ENCODE results near the gene MTHFR.

Gene MTHFR

GRCh38 chr1:11783556-11783955 lies 22.2 kb downstream of the MTHFR start:
- FAIRE-seq (no peak), DNase-seq (ENCODE audit: low spot score) (no peak)

- FAIRE-seq (no peak), DNase-seq (ENCODE audit: low spot score) (no peak)
These were observed 23.5 kb downstream of the MTHFR start for GRCh38 chr1:11782127-11782708.

- DNase-seq (ENCODE audit: low spot score) (no peak), FAIRE-seq (no peak)
These were observed 24.5 kb downstream of the MTHFR start for GRCh38 chr1:11781297-11781696.

GRCh38 chr1:11780380-11781147 lies 25.2 kb downstream of the MTHFR start:
- FAIRE-seq (no peak), DNase-seq (ENCODE audit: low spot score) (no peak)

GRCh38 chr1:11779715-11780379 lies 25.9 kb downstream of the MTHFR start:
- no peak for FAIRE-seq
- DNase-seq (ENCODE audit: low spot score): no peak

GRCh38 chr1:11778844-11779623 lies 26.7 kb downstream of the MTHFR start:
- FAIRE-seq: no peak
- no peak for DNase-seq (ENCODE audit: low spot score)

GRCh38 chr1:11778336-11778735 lies 27.4 kb downstream of the MTHFR start:
- DNase-seq (ENCODE audit: low spot score): no peak
- FAIRE-seq: no peak

- DNase-seq (ENCODE audit: low spot score) (no peak), FAIRE-seq (no peak)
These were observed 28.0 kb downstream of the MTHFR start for GRCh38 chr1:11777658-11778322.

GRCh38 chr1:11774753-11775152 lies 31.0 kb downstream of the MTHFR start:
- FAIRE-seq (no peak), DNase-seq (ENCODE audit: low spot score) (no peak)

GRCh38 chr1:11772458-11772857 lies 33.3 kb downstream of the MTHFR start:
- no peak for DNase-seq (ENCODE audit: low spot score)
- FAIRE-seq: no peak

GRCh38 chr1:11771481-11772043 lies 34.2 kb downstream of the MTHFR start:
- no peak for DNase-seq (ENCODE audit: low spot score)
- no peak for FAIRE-seq

GRCh38 chr1:11770011-11770410 lies 35.8 kb downstream of the MTHFR start:
- DNase-seq (ENCODE audit: low spot score) (no peak), FAIRE-seq (no peak)

GRCh38 chr1:11769274-11769673 lies 36.5 kb downstream of the MTHFR start:
- DNase-seq (ENCODE audit: low spot score) (no peak), FAIRE-seq (no peak)

GRCh38 chr1:11768821-11769220 lies 36.9 kb downstream of the MTHFR start:
- no peak for FAIRE-seq
- no peak for DNase-seq (ENCODE audit: low spot score)

- no peak for FAIRE-seq
- no peak for DNase-seq (ENCODE audit: low spot score)
These were observed 37.7 kb downstream of the MTHFR start for GRCh38 chr1:11767922-11768704.

- no peak for FAIRE-seq
- no peak for DNase-seq (ENCODE audit: low spot score)
These were observed 39.4 kb downstream of the MTHFR start for GRCh38 chr1:11766429-11766776.

- FAIRE-seq (no peak), DNase-seq (ENCODE audit: low spot score) (no peak)
These were observed 39.9 kb downstream of the MTHFR start for GRCh38 chr1:11765661-11766428.

- DNase-seq (ENCODE audit: low spot score) (no peak), FAIRE-seq (no peak)
These were observed 41.2 kb downstream of the MTHFR start for GRCh38 chr1:11764519-11764918.

GRCh38 chr1:11764115-11764514 lies 41.6 kb downstream of the MTHFR start:
- no peak for FAIRE-seq
- DNase-seq (ENCODE audit: low spot score): no peak

- DNase-seq (ENCODE audit: low spot score): no peak
These were observed 43.8 kb downstream of the MTHFR start, which contains the start of gene C1orf167 for GRCh38 chr1:11761988-11762406. Gene C1orf167, plus strand, starts transcription at chr1:11762193. Its CDS starts 2,208 bp downstream, at chr1:11764401.

More at GRCh38 chr1:11761988-11762406, 43.8 kb downstream of the MTHFR start, which contains the start of gene C1orf167:
- FAIRE-seq: no peak
